ENCODE results near the gene PIK3R6. TPM values are rescaled to one million over a fixed set of nuclear protein-coding genes. Genes with fewer than 3 reads are reported as not detected.

Gene PIK3R6
- total RNA-seq, 1 donor from 2014 or later: 2.2 TPM

DNA sequence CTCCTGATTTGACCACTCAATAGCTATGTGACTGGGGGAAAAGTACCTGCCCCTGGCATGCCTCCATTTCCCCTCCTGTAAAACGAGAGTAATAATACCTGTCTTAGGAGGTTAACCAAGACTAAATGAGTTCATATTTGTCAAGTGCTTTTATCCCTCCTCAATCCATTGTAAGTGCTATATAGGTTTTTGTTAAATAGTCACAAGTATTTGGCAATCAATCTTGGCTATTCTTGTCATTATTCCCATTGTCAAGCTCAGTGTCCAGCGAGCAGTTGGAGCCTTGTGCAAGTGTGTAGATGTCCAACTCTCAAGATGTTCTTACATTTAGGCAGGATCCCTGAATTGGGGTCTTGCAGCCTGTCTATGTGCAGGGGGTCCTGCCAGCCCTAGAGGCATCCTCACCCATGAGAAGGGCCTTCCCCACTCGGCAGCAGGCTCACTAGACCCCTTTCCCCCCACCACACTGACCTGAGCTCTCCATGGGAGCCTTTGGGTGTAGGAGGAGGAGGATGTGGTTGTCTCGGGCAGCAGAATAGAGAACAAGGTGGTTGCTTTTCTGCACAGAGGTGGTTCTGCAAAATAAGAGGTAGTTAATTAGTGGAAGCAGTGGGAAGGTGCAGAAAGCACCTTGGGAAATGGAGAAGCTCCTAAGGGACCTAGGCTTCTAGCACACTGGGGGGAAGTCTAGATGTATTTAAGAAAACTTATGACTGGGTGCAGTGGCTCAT, 18.0 kb downstream of the PIK3R6 start:
- intact Hi-C loops (cut with DNase I): no loop called here
- Histone ChIP-seq H3K4me3 (no peak overlapping the region), H3K9me3 (no peaks in the 10 kb centered on the region), H3K27me3 (no peaks in the 10 kb centered on the region), H3K36me3 (no peaks in the 10 kb centered on the region), H3K4me1 (no peaks in the 10 kb centered on the region), H3K27ac (no peak overlapping the region)
- TF ChIP-seq, protein P1, sequence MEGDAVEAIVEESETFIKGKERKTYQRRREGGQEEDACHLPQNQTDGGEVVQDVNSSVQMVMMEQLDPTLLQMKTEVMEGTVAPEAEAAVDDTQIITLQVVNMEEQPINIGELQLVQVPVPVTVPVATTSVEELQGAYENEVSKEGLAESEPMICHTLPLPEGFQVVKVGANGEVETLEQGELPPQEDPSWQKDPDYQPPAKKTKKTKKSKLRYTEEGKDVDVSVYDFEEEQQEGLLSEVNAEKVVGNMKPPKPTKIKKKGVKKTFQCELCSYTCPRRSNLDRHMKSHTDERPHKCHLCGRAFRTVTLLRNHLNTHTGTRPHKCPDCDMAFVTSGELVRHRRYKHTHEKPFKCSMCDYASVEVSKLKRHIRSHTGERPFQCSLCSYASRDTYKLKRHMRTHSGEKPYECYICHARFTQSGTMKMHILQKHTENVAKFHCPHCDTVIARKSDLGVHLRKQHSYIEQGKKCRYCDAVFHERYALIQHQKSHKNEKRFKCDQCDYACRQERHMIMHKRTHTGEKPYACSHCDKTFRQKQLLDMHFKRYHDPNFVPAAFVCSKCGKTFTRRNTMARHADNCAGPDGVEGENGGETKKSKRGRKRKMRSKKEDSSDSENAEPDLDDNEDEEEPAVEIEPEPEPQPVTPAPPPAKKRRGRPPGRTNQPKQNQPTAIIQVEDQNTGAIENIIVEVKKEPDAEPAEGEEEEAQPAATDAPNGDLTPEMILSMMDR (IDR thresholded peaks at IDR 0.05): no peak
- DNase-seq (ENCODE audit: low spot score in 2 of 2): peak in 1 of 2 donors; percentile 24

DNA sequence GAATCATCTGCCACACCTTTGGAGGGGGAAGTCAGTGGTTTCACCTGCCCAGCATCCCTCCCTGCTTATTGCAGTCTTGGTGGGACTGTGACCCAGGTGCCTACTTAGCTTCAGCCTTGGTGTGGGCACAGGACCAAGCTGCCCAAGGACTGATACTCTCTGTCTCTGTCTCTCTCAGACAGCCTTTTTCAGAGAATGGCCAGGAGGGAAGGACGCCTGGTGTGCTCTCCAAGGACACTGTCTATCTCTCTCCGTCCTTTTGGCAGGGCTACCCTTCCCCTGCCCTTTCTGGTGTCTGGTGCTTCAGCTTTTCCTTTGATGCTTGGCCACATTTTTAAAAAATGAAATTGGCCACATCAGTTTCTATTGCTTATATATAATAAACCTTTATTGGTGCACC, 19.6 kb downstream of the PIK3R6 start:
- no peak overlapping the region for H3K4me3 ChIP-seq
- H3K36me3 ChIP-seq: no peaks in the 10 kb centered on the region
- no peak overlapping the region for H3K27ac ChIP-seq
- no peaks in the 10 kb centered on the region for H3K4me1 ChIP-seq
- no peaks in the 10 kb centered on the region for H3K27me3 ChIP-seq
- DNase-seq (ENCODE audit: low spot score in 2 of 2): peak in 1 of 2 donors; percentile 5
- TF ChIP-seq, protein P1 (IDR thresholded peaks at IDR 0.05): no peak
- H3K9me3 ChIP-seq: no peaks in the 10 kb centered on the region
- intact Hi-C loops (cut with DNase I): no loop called here

DNA sequence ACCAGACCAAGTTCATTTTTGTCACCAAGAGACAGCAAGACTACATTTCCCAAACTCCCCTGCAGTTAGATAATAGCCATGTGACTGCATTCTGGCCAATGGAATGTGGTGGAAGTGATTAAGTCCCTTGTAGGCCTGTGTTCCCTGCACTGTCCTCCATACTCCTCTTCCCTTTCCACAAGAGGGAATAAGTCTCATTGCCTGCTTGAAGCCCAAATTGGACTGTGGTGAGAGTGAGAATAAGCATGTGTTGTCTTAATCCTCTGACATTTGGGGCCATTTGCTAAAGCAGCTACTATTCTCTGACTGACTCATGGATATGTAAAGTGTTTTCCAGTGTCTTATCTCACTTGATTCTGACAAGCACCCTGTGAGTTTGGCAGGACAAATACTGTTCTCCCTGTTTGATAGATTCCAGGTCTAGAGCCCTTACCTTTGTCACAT, 20.7 kb downstream of the PIK3R6 start:
- peak in 1 of 2 donors; percentile 18 for DNase-seq (ENCODE audit: low spot score in 2 of 2)
- Histone ChIP-seq H3K27ac (no peak overlapping the region), H3K36me3 (no peaks in the 10 kb centered on the region), H3K9me3 (no peaks in the 10 kb centered on the region), H3K27me3 (no peaks in the 10 kb centered on the region), H3K4me3 (no peak overlapping the region), H3K4me1 (no peaks in the 10 kb centered on the region)
- TF ChIP-seq, protein P1 (IDR thresholded peaks at IDR 0.05): no peak
- intact Hi-C loops (cut with DNase I): no loop called here

DNA sequence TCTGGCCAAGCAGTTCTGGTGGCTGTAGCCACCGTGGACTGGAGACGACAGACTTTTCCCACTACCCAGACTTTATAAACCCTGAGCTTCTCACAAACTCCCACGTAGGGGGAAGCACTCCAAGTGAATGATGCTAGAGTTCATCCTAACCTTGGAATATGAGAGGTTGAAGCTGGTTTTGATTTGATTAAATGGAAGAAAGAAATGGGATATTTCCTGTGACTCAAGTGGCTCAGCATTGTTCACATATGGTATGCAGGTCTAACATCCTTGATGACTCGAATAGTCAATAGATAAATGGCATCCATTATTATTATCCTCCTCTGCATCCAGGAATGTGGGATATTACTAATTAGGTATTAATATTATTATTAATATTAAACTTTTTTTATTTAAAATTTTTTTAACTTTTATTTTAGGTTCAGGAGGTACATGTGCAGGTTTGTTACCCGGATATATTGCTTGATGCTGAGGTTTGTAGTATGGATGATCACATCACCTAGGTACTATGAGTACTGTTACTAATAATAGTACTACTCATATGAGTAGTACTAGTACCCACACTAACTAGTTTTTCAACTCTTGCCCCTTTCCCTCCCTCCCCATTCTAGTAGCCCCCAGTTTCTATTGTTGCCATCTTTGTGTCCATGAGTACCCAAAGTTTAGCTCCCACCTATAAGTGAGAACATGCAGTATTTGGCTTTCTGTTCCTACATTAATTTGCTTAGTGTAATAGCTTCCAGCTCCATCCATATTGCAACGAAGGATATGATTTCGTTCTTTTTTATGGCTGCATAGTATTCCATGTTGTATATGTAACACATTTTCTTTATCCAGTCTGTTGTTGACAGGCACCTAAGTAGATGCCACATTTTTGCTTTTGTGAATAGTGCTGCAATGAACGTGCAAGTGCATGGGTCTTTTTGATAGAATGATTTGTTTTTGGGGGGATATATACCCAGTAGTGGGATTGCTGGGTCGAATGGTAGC, 22.9 kb downstream of the PIK3R6 start:
- TF ChIP-seq, protein P1 (IDR thresholded peaks at IDR 0.05): no peak
- H3K4me1 ChIP-seq: no peaks in the 10 kb centered on the region
- H3K4me3 ChIP-seq: no peak overlapping the region
- H3K27ac ChIP-seq: no peak overlapping the region
- intact Hi-C loops (cut with DNase I): no loop called here
- peak in 1 of 2 donors; percentile 3 for DNase-seq (ENCODE audit: low spot score in 2 of 2)
- no peaks in the 10 kb centered on the region for H3K9me3 ChIP-seq
- no peaks in the 10 kb centered on the region for H3K27me3 ChIP-seq
- H3K36me3 ChIP-seq: no peaks in the 10 kb centered on the region

DNA sequence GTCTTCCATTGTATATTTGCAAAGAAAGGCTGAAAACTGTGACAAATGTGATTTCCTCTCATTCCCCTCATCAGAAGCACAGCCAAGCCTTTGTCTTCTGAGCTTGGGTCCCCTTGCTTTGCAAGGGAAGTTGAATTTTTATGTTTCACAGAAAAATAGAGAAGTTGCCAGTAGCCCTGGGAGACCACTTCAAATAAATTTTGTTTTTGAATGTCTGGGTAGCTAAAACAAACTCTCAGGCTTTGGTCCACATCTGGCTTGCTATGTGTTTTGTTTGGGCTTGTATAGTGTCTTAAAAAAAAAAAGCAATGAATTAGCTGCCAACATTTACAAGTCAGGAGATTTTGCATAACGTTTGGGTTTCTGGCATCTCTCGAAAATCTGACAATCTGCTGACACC, 24.1 kb downstream of the PIK3R6 start:
- no peak overlapping the region for H3K4me3 ChIP-seq
- H3K27ac ChIP-seq: no peak overlapping the region
- DNase-seq (ENCODE audit: low spot score in 2 of 2): peak in 1 of 2 donors; percentile 1
- H3K9me3 ChIP-seq: no peaks in the 10 kb centered on the region
- no peaks in the 10 kb centered on the region for H3K4me1 ChIP-seq
- TF ChIP-seq, protein P1 (IDR thresholded peaks at IDR 0.05): no peak
- intact Hi-C loops (cut with DNase I): no loop called here
- no peaks in the 10 kb centered on the region for H3K36me3 ChIP-seq
- no peaks in the 10 kb centered on the region for H3K27me3 ChIP-seq
